ENCODE results near the gene CAMK2A.
A peak's percentile ranks its signal among the peaks of the same experiment; 100 is the strongest.

DNA sequence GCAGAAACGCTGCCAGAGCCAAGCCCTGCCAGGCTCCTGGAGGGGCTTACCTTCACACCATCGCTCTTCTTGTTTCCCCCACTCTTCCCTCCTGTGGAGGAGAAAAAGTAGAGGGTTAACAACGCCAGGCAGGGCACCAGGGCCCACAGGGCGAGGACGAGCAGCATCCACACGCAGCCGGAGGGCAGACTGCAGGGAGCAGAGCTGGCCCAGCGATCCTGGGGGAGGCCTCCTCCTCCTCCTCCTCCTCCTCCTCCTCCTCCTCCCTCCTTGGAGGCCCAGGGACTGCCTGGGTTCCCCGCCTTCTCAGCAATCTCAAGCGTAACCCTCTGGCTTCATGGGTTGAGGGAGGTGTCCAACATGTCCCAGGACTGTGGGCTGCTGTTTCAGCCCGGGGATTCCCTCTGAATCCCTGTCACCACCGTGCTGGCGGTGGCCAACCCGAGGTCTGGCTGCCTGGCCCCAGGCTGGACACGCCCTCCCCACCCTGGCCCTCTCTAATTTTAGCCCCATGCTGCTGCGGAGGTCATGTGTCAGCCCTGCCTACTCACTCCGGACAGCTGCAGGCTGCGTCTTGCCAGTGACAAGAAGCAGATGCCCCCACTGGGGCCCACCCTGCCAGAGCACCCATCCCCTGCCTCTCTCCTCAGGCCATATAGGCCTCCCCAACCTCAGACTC lies 44.3 kb downstream of the CAMK2A start:
- TF ChIP-seq POLR2A (IDR thresholded peaks at IDR 0.05): peak; percentile 90
- TF ChIP-seq, protein P1, sequence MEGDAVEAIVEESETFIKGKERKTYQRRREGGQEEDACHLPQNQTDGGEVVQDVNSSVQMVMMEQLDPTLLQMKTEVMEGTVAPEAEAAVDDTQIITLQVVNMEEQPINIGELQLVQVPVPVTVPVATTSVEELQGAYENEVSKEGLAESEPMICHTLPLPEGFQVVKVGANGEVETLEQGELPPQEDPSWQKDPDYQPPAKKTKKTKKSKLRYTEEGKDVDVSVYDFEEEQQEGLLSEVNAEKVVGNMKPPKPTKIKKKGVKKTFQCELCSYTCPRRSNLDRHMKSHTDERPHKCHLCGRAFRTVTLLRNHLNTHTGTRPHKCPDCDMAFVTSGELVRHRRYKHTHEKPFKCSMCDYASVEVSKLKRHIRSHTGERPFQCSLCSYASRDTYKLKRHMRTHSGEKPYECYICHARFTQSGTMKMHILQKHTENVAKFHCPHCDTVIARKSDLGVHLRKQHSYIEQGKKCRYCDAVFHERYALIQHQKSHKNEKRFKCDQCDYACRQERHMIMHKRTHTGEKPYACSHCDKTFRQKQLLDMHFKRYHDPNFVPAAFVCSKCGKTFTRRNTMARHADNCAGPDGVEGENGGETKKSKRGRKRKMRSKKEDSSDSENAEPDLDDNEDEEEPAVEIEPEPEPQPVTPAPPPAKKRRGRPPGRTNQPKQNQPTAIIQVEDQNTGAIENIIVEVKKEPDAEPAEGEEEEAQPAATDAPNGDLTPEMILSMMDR (IDR thresholded peaks at IDR 0.05 in 4 of 5, conservative IDR thresholded peaks at IDR 0.05 in 1 of 5): no peak

Data from gastrocnemius medialis (tissue), 4 donors.